ENCODE measurements around the gene SLC12A5. TPM values are rescaled to one million over a fixed set of nuclear protein-coding genes. Genes with fewer than 3 reads are reported as not detected.

The SLC12A5 gene
- total RNA-seq, 1 experiment from 2014 or later: not detected

GRCh38 chr20:46101957-46102356 lies 72.9 kb downstream of the SLC12A5 start:
- no peak for DNase-seq (ENCODE audit: extremely low read depth, low read depth)

GRCh38 chr20:46102940-46103339 lies 73.9 kb downstream of the SLC12A5 start:
- no peak for DNase-seq (ENCODE audit: extremely low read depth, low read depth)

GRCh38 chr20:46104262-46104661 lies 75.2 kb downstream of the SLC12A5 start:
- no peak for DNase-seq (ENCODE audit: extremely low read depth, low read depth)

- DNase-seq (ENCODE audit: extremely low read depth, low read depth): no peak
Observed at GRCh38 chr20:46107061-46107460, 78.0 kb downstream of the SLC12A5 start.

- no peak for DNase-seq (ENCODE audit: extremely low read depth, low read depth)
Observed at GRCh38 chr20:46108435-46108841, 79.4 kb downstream of the SLC12A5 start.

DNA sequence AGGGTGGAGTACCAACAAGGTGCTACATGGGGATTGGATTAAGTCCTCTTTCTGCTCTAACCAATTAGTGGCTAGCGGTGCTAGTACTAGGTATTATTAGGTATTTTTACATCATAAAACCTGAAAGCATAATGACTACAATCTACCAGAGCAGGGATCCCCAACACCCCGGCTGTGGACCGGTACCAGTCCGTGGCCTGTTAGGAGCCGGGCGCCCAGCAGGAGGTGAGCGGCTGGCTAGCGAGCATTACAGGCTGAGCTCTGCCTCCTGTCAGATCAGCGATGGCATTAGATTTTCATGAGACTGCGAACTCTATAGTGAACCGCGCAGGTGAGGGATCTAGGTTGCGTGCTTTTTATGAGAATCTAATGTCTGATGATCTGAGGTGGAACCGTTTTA lies 80.0 kb downstream of the SLC12A5 start:
- DNase-seq (ENCODE audit: extremely low read depth, low read depth): no peak

Other genes starting within 250 kb of the SLC12A5 start
- gene WFDC3, start 237.3 kb upstream of the SLC12A5 start, total RNA-seq (2014; rRNA removed; shearing (Covaris generic)): 0.40 and 0.58 TPM in 2 replicates
- gene DNTTIP1, start 237.3 kb upstream of the SLC12A5 start, total RNA-seq (2014; rRNA removed; shearing (Covaris generic)): 29.3 and 35.0 TPM in 2 replicates
- gene UBE2C, start 216.6 kb upstream of the SLC12A5 start, total RNA-seq (2014; rRNA removed; shearing (Covaris generic)): 179 and 182 TPM in 2 replicates
- gene TNNC2, start 201.9 kb upstream of the SLC12A5 start, total RNA-seq (2014; rRNA removed; shearing (Covaris generic)): 0.15 TPM in 1 of 2 replicates, not detected in the other
- gene SNX21, start 195.4 kb upstream of the SLC12A5 start, total RNA-seq (2014; rRNA removed; shearing (Covaris generic)): 13.1 and 13.3 TPM in 2 replicates
- 21.1 and 21.6 TPM in 2 replicates for gene ACOT8, start 171.8 kb upstream of the SLC12A5 start, total RNA-seq (2014; rRNA removed; shearing (Covaris generic))
- 1.6 TPM in 2 replicates for gene ZSWIM3, start 171.6 kb upstream of the SLC12A5 start, total RNA-seq (2014; rRNA removed; shearing (Covaris generic))
- 11.2 and 11.4 TPM in 2 replicates for gene ZSWIM1, start 148.0 kb upstream of the SLC12A5 start, total RNA-seq (2014; rRNA removed; shearing (Covaris generic))
- gene SPATA25, start 141.6 kb upstream of the SLC12A5 start, total RNA-seq (2014; rRNA removed; shearing (Covaris generic)): 0.75 TPM in 1 of 2 replicates, not detected in the other
- 1.4 and 1.5 TPM in 2 replicates for gene NEURL2, start 138.0 kb upstream of the SLC12A5 start, total RNA-seq (2014; rRNA removed; shearing (Covaris generic))
- 80.3 and 81.6 TPM in 2 replicates for gene CTSA, start 137.9 kb upstream of the SLC12A5 start, total RNA-seq (2014; rRNA removed; shearing (Covaris generic))
- 116 and 122 TPM in 2 replicates for gene PLTP, start 117.1 kb upstream of the SLC12A5 start, total RNA-seq (2014; rRNA removed; shearing (Covaris generic))
- gene PCIF1, start 94.5 kb upstream of the SLC12A5 start, total RNA-seq (2014; rRNA removed; shearing (Covaris generic)): 10.7 and 13.2 TPM in 2 replicates
- 13.8 and 16.3 TPM in 2 replicates for gene ZNF335, start 57.0 kb upstream of the SLC12A5 start, total RNA-seq (2014; rRNA removed; shearing (Covaris generic))
- not detected in 2 replicates for gene MMP9, start 20.3 kb upstream of the SLC12A5 start, total RNA-seq (2014; rRNA removed; shearing (Covaris generic))
- gene NCOA5, start 60.7 kb downstream of the SLC12A5 start, total RNA-seq (2014; rRNA removed; shearing (Covaris generic)): 15.8 and 19.1 TPM in 2 replicates
- gene CD40, start 89.1 kb downstream of the SLC12A5 start, total RNA-seq (2014; rRNA removed; shearing (Covaris generic)): 4.2 and 4.7 TPM in 2 replicates

Measured in NCI-H460 (cell line).